Measurements from ENCODE around the gene USP21. TPM values are rescaled to one million over a fixed set of nuclear protein-coding genes. Genes with fewer than 3 reads are reported as not detected.
A peak's percentile ranks its signal among the peaks of the same experiment; 100 is the strongest.

The USP21 gene
- total RNA-seq, 1 donor from 2014 or later = 3.3 TPM

- peak in 1 of 2 donors; percentile 17 for DNase-seq (ENCODE audit: low read depth in 2 of 2)
These were observed 26.0 kb upstream of the USP21 start for GRCh38 chr1:161133220-161133740.

GRCh38 chr1:161137881-161138280 lies 21.4 kb upstream of the USP21 start:
- DNase-seq (ENCODE audit: low read depth in 2 of 2) = no peak

GRCh38 chr1:161138431-161138830 lies 20.9 kb upstream of the USP21 start:
- DNase-seq (ENCODE audit: low read depth in 2 of 2) = no peak

- peak; percentile 66 to 74 for DNase-seq (ENCODE audit: low read depth in 2 of 2)
These were observed 19.5 kb upstream of the USP21 start for GRCh38 chr1:161139766-161140165.

- no peak for DNase-seq (ENCODE audit: low read depth in 2 of 2)
These were observed 18.4 kb upstream of the USP21 start for GRCh38 chr1:161140755-161141400.

GRCh38 chr1:161145832-161146231 lies 13.5 kb upstream of the USP21 start:
- DNase-seq (ENCODE audit: low read depth in 2 of 2) = no peak

GRCh38 chr1:161153176-161153575 lies 6.1 kb upstream of the USP21 start:
- no peak for DNase-seq (ENCODE audit: low read depth in 2 of 2)

GRCh38 chr1:161153682-161154337 lies 5.5 kb upstream of the USP21 start, which contains the start of gene UFC1:
Gene UFC1, plus strand, starts transcription at chr1:161153978. Its CDS starts 20 bp downstream, at chr1:161153998.
- peak; percentile 76 to 90 for DNase-seq (ENCODE audit: low read depth in 2 of 2)

GRCh38 chr1:161157867-161158266 lies 1.4 kb upstream of the USP21 start:
- no peak for DNase-seq (ENCODE audit: low read depth in 2 of 2)

GRCh38 chr1:161158316-161159010 lies 837 bp upstream of the USP21 start:
- DNase-seq (ENCODE audit: low read depth in 2 of 2) = no peak

- DNase-seq (ENCODE audit: low read depth in 2 of 2) = no peak
These were observed 578 bp downstream of the USP21 start for GRCh38 chr1:161159913-161160243.

- DNase-seq (ENCODE audit: low read depth in 2 of 2) = no peak
These were observed 1.4 kb downstream of the USP21 start for GRCh38 chr1:161160671-161161145.

- DNase-seq (ENCODE audit: low read depth in 2 of 2) = no peak
These were observed 2.4 kb downstream of the USP21 start for GRCh38 chr1:161161652-161162051.

GRCh38 chr1:161162052-161162451 lies 2.8 kb downstream of the USP21 start:
- DNase-seq (ENCODE audit: low read depth in 2 of 2) = no peak

- no peak for DNase-seq (ENCODE audit: low read depth in 2 of 2)
These were observed 3.5 kb downstream of the USP21 start for GRCh38 chr1:161162806-161163205.

GRCh38 chr1:161163793-161164192 lies 4.5 kb downstream of the USP21 start:
- DNase-seq (ENCODE audit: low read depth in 2 of 2) = no peak

- DNase-seq (ENCODE audit: low read depth in 2 of 2) = no peak
These were observed 5.8 kb downstream of the USP21 start for GRCh38 chr1:161164901-161165610.

GRCh38 chr1:161165742-161166668 lies 6.7 kb downstream of the USP21 start, which contains the start of gene PPOX:
Gene PPOX, plus strand, starts transcription at chr1:161166426. Its CDS starts 422 bp downstream, at chr1:161166848.
- peak; percentile 98 to 99 for DNase-seq (ENCODE audit: low read depth in 2 of 2)

GRCh38 chr1:161166669-161167548 lies 7.6 kb downstream of the USP21 start:
- DNase-seq (ENCODE audit: low read depth in 2 of 2) = peak in 1 of 2 donors; percentile 17
